ENCODE results near the gene APCDD1. TPM values are rescaled to one million over a fixed set of nuclear protein-coding genes. Genes with fewer than 3 reads are reported as not detected.

The APCDD1 gene
- total and polyA plus RNA-seq, 2 experiments from 2014 or later: 0.31 to 1.0 TPM

GRCh38 chr18:10482985-10483949 is 28.8 kb downstream of the APCDD1 start:
- peaks cover 25% of the 10 kb centered on the region for H3K27me3 Mint-ChIP-seq (ENCODE audit: insufficient read depth, low read depth, poor library complexity)
- DNase-seq (ENCODE audit: low spot score) (no peak), ATAC-seq (peak; percentile 19; the same call in 2 of the 3 replicates)
- H3K27ac ChIP-seq (ENCODE audit: low read depth): no peak overlapping the region
- peaks cover 3% of the 10 kb centered on the region; the same call in 1 of the 2 replicates for H3F3A ChIP-seq (replicated peaks; ENCODE audit: low read depth)
- no peak overlapping the region for H3K4me3 ChIP-seq
- H3K9me3 Mint-ChIP-seq: peaks cover 3% of the 10 kb centered on the region; the same call in 1 of the 3 replicates
- no peaks in the 10 kb centered on the region for H3K79me2 ChIP-seq (replicated peaks; ENCODE audit: insufficient read depth)
- H3K27ac Mint-ChIP-seq: no peak overlapping the region
- no peaks in the 10 kb centered on the region for H3K9me2 ChIP-seq (ENCODE audit: insufficient read depth)
- H3K27me3 ChIP-seq (ENCODE audit: insufficient read depth): peaks cover 38% of the 10 kb centered on the region
- no peak overlapping the region for H3K4me2 ChIP-seq
- H2AFZ ChIP-seq: no peak overlapping the region
- TF ChIP-seq CREB1 (CRISPR knock-in tag; IDR thresholded peaks at IDR 0.05; ENCODE audit: low read depth) (no peak), ZNF462 (CRISPR knock-in tag; IDR thresholded peaks at IDR 0.05) (no peak), ZNF114 (CRISPR knock-in tag; IDR thresholded peaks at IDR 0.05) (no peak), ETS1 (IDR thresholded peaks at IDR 0.05) (no peak), NANOG (IDR thresholded peaks at IDR 0.05; ENCODE audit: borderline replicate concordance) (no peak), EZH2phosphoT487 (IDR thresholded peaks at IDR 0.05; ENCODE audit: unreplicated experiment) (no peak), POLR2AphosphoS5 (IDR thresholded peaks at IDR 0.05; ENCODE audit: low read depth) (no peak), ZNF331 (CRISPR knock-in tag; IDR thresholded peaks at IDR 0.05; ENCODE audit: low read depth) (no peak), STAT1 (IDR thresholded peaks at IDR 0.05; ENCODE audit: unreplicated experiment) (no peak)
- H3K36me3 ChIP-seq (ENCODE audit: insufficient read depth): no peaks in the 10 kb centered on the region
- peaks cover 9% of the 10 kb centered on the region; the same call in 2 of the 3 replicates for H3K36me3 Mint-ChIP-seq (ENCODE audit: low read depth)
- peaks cover 3% of the 10 kb centered on the region; the same call in 1 of the 2 replicates for H4K20me1 ChIP-seq (replicated peaks; ENCODE audit: insufficient read depth)
- H3K4me1 ChIP-seq (ENCODE audit: insufficient read depth): peaks cover 26% of the 10 kb centered on the region
- H3K4me3 Mint-ChIP-seq: no peak overlapping the region
- peaks cover 39% of the 10 kb centered on the region for H3K4me1 Mint-ChIP-seq

Data from GM23338 (cell line).